K562 treated with DMSO at 1 percent for 12 hours (cell line): ENCODE measurements around the gene TAX1BP1. TPM values are rescaled to one million over a fixed set of nuclear protein-coding genes. Genes with fewer than 3 reads are reported as not detected.

Experiments used
- total RNA-seq: library from RNA; unstranded; fragments of 300-600 nt; gene quantifications from 2 replicates; pipeline ENCODE4 v1.2.3, GENCODE V29; 2022; ENCODE audit not compliant: insufficient read depth

Gene TAX1BP1
- 44.1 and 102 TPM in 2 replicates for total RNA-seq

GRCh38 chr7:27739909-27740448, at the start of gene TAX1BP1:
Gene TAX1BP1 (plus strand): TSS chr7:27740162. CDS start chr7:27748525, 8,363 bp downstream.

Other genes starting within 250 kb of the TAX1BP1 start
- 20.4 and 31.1 TPM in 2 replicates for gene HIBADH, start 77.3 kb upstream of the TAX1BP1 start, total RNA-seq